ENCODE results near the gene POLK. TPM values are rescaled to one million over a fixed set of nuclear protein-coding genes. Genes with fewer than 3 reads are reported as not detected.
A peak's percentile ranks its signal among the peaks of the same experiment; 100 is the strongest.

The POLK gene
- polyA plus RNA-seq (2012; ENCODE audit: insufficient read depth, insufficient read length, low read depth), result 13.8 TPM

DNA sequence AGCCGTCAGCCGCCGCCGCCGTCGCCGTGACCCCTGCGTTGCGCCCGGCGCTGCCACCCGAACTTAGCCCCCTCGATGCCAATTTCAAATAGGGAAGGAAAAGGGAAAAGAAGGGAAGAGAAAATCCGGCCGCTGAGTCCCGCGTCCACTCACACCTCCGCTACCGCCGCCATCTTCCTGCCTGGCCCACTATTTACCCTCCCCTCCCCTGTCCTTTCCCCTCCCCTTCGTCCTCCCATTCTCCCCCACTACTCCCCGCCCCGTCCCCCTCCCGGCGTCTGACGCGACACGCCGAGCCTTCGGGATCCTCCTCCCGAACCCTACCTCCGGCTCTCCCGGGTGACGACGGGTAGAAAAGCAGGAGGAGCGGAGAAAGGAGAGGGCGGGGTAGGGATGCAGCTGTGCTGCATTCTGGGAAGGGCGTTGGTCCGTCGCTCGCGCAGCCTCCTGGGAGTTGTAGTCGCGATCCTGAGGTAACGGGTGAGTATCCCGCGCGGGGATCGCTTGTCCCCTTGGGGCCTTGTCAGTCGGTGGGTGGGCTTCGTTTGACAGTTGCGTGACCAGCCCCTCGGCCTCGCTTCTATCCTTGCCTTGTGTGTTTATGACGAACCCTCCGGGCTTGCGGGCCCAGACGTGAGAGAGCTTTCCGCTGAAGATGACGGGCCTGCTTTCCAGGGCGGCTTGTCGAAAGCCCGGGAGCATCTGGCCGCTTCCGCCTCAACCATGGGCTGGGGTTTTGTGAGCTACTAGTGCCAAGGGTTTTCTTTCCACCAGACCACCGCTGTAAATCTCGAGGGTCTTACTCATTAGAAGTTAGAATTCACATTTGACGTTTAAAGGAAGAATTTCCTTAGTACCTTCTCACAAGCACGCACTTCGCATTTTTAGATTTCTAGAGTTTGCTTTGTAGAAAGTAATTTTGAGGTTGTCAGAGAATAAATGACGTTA lies at the start of gene POLK, which contains the start of gene CERT1:
Gene POLK (plus strand): TSS at position 457 of the 948 bp plus-strand sequence.
Gene CERT1 (minus strand): TSS at position 195 of the 948 bp plus-strand sequence. CDS start 422 bp downstream, outside the sequence.
- TF ChIP-seq, protein P1, sequence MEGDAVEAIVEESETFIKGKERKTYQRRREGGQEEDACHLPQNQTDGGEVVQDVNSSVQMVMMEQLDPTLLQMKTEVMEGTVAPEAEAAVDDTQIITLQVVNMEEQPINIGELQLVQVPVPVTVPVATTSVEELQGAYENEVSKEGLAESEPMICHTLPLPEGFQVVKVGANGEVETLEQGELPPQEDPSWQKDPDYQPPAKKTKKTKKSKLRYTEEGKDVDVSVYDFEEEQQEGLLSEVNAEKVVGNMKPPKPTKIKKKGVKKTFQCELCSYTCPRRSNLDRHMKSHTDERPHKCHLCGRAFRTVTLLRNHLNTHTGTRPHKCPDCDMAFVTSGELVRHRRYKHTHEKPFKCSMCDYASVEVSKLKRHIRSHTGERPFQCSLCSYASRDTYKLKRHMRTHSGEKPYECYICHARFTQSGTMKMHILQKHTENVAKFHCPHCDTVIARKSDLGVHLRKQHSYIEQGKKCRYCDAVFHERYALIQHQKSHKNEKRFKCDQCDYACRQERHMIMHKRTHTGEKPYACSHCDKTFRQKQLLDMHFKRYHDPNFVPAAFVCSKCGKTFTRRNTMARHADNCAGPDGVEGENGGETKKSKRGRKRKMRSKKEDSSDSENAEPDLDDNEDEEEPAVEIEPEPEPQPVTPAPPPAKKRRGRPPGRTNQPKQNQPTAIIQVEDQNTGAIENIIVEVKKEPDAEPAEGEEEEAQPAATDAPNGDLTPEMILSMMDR (IDR thresholded peaks at IDR 0.05; ENCODE audit: low read depth, low read length), result no peak
- peak; percentile 99 for DNase-seq
- Histone ChIP-seq H3K27me3 (no peaks in the 10 kb centered on the region), H3K4me3 (ENCODE audit: low read depth, low read length) (peak within 1 kb of the TSS; percentile 93), H3K36me3 (no peaks in the 10 kb centered on the region; the same call in 1 of the 2 replicates), H3K9me3 (no peaks in the 10 kb centered on the region), H3K4me1 (peaks cover 4% of the 10 kb centered on the region)

DNA sequence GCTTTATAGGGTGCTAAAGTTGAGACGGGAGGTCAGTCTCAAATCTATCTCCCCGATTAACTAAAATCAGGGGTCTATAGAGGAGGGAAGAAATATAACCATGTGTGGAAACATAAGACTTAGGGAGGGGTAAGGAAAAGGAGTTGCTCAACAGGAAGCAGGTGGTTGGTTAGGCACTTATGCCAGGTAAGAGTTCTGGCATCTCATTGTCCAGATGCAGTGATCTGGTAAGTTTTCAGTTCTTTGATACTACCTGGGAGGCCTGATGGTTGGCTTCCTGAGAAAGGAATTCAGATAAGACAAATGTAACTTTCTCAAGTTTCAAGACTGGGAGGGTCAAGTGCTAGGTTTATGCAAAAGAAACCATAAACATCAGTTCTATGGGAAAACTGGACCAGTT lies 48.0 kb upstream of the POLK start:
- Histone ChIP-seq H3K9me3 (peaks cover 2% of the 10 kb centered on the region; the same call in 1 of the 2 replicates), H3K4me1 (peaks cover 7% of the 10 kb centered on the region; the same call in 1 of the 2 replicates), H3K36me3 (peaks cover 5% of the 10 kb centered on the region; the same call in 1 of the 2 replicates), H3K4me3 (ENCODE audit: low read depth, low read length) (no peak overlapping the region), H3K27me3 (no peaks in the 10 kb centered on the region)
- no peak for DNase-seq
- TF ChIP-seq, protein P1 (IDR thresholded peaks at IDR 0.05; ENCODE audit: low read depth, low read length), result no peak

DNA sequence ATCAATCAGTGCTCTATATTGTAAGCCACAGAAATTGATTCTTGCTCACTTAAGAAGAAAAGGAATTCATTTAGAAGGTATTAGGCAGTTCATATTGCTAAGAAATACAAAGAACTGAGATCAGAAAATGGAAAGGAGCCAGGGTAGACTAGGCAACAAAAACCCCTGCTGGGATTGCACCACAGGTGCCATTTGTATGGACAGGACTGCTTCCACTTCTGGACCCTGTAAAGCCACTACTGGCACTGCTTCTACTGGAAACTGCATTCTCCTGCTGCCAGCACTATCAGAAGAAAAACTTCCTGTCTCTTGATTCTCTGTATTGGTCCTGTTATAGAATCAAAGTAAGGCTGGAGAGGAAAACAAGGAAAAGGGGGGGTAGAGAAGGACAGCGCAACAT lies 46.2 kb upstream of the POLK start:
- Histone ChIP-seq H3K4me3 (ENCODE audit: low read depth, low read length) (no peak overlapping the region), H3K36me3 (0 out of 2 replicates have a peak, but pooled peaks cover 2% of the 10 kb centered on the region), H3K9me3 (peaks cover 3% of the 10 kb centered on the region; the same call in 1 of the 2 replicates), H3K27me3 (no peaks in the 10 kb centered on the region), H3K4me1 (peaks cover 7% of the 10 kb centered on the region; the same call in 1 of the 2 replicates)
- TF ChIP-seq, protein P1 (IDR thresholded peaks at IDR 0.05; ENCODE audit: low read depth, low read length), result no peak
- DNase-seq, result no peak

DNA sequence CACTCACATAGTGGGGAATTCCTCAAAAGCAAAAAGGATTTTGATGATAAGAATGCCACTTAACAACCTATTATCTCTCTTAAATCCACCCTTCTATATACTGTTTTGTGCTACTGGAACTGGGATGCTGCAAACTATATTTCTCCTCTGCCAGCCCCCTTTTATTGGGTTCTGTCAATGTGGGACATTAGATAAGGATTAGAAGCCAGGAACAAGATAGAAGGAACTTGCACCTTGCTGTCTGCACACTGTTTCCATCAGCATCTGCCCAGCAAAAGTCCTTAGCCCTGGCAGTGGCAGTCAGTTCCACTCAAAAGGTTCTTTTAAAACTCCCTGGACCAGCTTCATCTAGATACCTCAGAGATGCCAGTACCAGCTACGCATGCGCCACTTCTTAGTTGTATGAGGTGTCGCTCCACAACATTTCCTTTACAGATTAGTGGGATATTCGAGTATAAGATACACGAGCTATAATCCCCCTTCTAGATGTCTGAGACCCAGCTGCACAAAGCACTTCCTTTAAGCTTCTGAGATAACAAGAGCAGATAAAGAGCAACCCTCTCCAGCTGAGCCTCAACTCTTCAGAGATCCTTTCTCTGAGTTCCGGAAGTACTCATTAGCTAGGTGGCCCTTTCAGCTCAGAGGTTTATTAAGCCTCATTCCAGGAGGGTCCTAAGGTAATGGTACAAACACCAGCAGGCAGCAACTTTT lies 45.5 kb upstream of the POLK start:
- TF ChIP-seq, protein P1 (IDR thresholded peaks at IDR 0.05; ENCODE audit: low read depth, low read length), result no peak
- H3K9me3 ChIP-seq, result peaks cover 3% of the 10 kb centered on the region; the same call in 1 of the 2 replicates
- H3K4me3 ChIP-seq (ENCODE audit: low read depth, low read length), result no peak overlapping the region
- H3K4me1 ChIP-seq, result peaks cover 6% of the 10 kb centered on the region; the same call in 1 of the 2 replicates
- DNase-seq, result no peak
- 0 out of 2 replicates have a peak, but pooled peaks cover 5% of the 10 kb centered on the region for H3K36me3 ChIP-seq
- no peaks in the 10 kb centered on the region for H3K27me3 ChIP-seq

DNA sequence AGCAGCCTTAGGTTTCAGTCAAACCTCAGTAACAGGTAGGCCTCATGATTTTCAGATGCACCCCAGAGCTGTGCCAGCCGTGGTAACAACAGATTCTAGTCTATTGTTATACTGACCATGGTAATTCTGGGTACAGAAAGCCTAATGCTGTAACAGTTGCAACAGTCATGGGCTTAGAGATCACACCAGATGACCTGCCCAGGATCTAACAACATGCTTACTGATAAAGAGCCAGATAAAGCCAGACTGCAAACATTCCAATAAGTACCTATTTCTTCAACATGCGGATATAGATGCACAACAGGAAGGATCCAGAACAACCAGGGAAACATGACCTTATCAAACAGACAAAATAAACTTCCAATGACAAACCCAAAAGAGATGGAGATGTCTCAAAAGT lies 43.1 kb upstream of the POLK start:
- peaks cover 3% of the 10 kb centered on the region; the same call in 1 of the 2 replicates for H3K9me3 ChIP-seq
- TF ChIP-seq, protein P1 (IDR thresholded peaks at IDR 0.05; ENCODE audit: low read depth, low read length), result no peak
- no peaks in the 10 kb centered on the region for H3K27me3 ChIP-seq
- DNase-seq, result no peak
- 0 out of 2 replicates have a peak, but pooled peaks cover 2% of the 10 kb centered on the region for H3K36me3 ChIP-seq
- H3K4me1 ChIP-seq, result 0 out of 2 replicates have a peak, but pooled peaks cover 2% of the 10 kb centered on the region
- no peak overlapping the region for H3K4me3 ChIP-seq (ENCODE audit: low read depth, low read length)
